Keratinocyte (primary cell): ENCODE results near the gene SDK2. TPM values are rescaled to one million over a fixed set of nuclear protein-coding genes. Genes with fewer than 3 reads are reported as not detected.

Experiments used
- DNase-seq: peaks from one replicate; pipeline ENCODE4 v3.0.0-alpha.2; 2011; ENCODE audit warnings: low read depth, missing footprints, low spot score
- FAIRE-seq: peaks from 2 replicates; lab custom pipeline; 2011; peaks lifted over from hg19 to GRCh38; lab: Jason Lieb, UNC
- H2AFZ ChIP-seq: 2 replicates; pipeline ENCODE4 v1.6.0; 2012; ENCODE audit warnings: low read length, control low read depth, inconsistent platforms; ENCODE audit not compliant: control insufficient read depth
- H3K27ac ChIP-seq: 2 replicates; pipeline ENCODE4 v1.5.1; 2011; ENCODE audit warnings: low read length; ENCODE audit not compliant: control insufficient read depth, insufficient read depth
- H3K27me3 ChIP-seq: 3 replicates; pipeline ENCODE4 v1.6.0; 2011; ENCODE audit warnings: low read length; ENCODE audit not compliant: control insufficient read depth, insufficient read depth; ENCODE audit errors: extremely low read depth
- H3K36me3 ChIP-seq, 2 experiments: 2 replicates in 1 of 2; 3 replicates in 1 of 2; pipeline ENCODE4 v1.5.1; 2011; ENCODE audit warnings: low read length in 2 of 2, mild to moderate bottlenecking in 1 of 2; ENCODE audit not compliant: control insufficient read depth in 2 of 2, insufficient read depth in 2 of 2; ENCODE audit errors: extremely low read depth in 1 of 2
- H3K4me1 ChIP-seq: 3 replicates; pipeline ENCODE4 v1.5.1; 2011; ENCODE audit warnings: low read length; ENCODE audit not compliant: control insufficient read depth, insufficient read depth; ENCODE audit errors: extremely low read depth
- H3K4me2 ChIP-seq: 3 replicates; pipeline ENCODE4 v1.6.0; 2011; ENCODE audit warnings: low read depth, low read length; ENCODE audit not compliant: control insufficient read depth, insufficient read depth; ENCODE audit errors: extremely low read depth
- H3K4me3 ChIP-seq, 3 experiments: fragments of 200-600 bp in 1 of 3; sonication (generic) in 1 of 3; 2 replicates in 2 of 3; 3 replicates in 1 of 3; pipeline ENCODE4 v1.5.1; 2011 to 2016; ENCODE audit warnings: low read length in 3 of 3, mild to moderate bottlenecking in 3 of 3, control low read depth in 2 of 3, inconsistent platforms in 1 of 3, low read depth in 1 of 3, mixed read lengths in 1 of 3, mixed run types in 1 of 3, moderate library complexity in 1 of 3; ENCODE audit not compliant: control insufficient read depth in 2 of 3, insufficient read depth in 2 of 3; ENCODE audit errors: extremely low read depth in 1 of 3
- H3K79me2 ChIP-seq: 2 replicates; pipeline ENCODE4 v1.6.0; 2012; ENCODE audit warnings: low read length; ENCODE audit not compliant: control insufficient read depth, insufficient read depth
- H3K9ac ChIP-seq: 3 replicates; pipeline ENCODE4 v1.6.0; 2011; ENCODE audit warnings: low read length; ENCODE audit not compliant: control insufficient read depth, insufficient read depth; ENCODE audit errors: extremely low read depth
- H3K9me1 ChIP-seq: 3 replicates; pipeline ENCODE4 v1.6.0; 2011; ENCODE audit warnings: low read length; ENCODE audit not compliant: control insufficient read depth, insufficient read depth; ENCODE audit errors: extremely low read depth
- H3K9me3 ChIP-seq: 2 replicates; pipeline ENCODE4 v1.5.1; 2012; ENCODE audit warnings: low read depth, low read length; ENCODE audit not compliant: control insufficient read depth
- H4K20me1 ChIP-seq: 3 replicates; pipeline ENCODE4 v1.6.0; 2011; ENCODE audit warnings: low read length; ENCODE audit not compliant: control insufficient read depth, insufficient read depth; ENCODE audit errors: extremely low read depth
- EZH2 ChIP-seq: IDR thresholded peaks from one replicate; pipeline ENCODE4 v1.6.1; 2012; ENCODE audit warnings: inconsistent platforms, mild to moderate bottlenecking, low read length, moderate library complexity
- dilution Hi-C: fragments of 300-500 bp; cut with MboI; formaldehyde crosslinking; loops from one replicate; pipeline ENCODE4 v1.7.0; 2020; ENCODE audit warnings: low sequenced_read_pairs; ENCODE audit not compliant: extremely low pct_ligation_motif_present
- polyA plus RNA-seq, 5 experiments: library from polyadenylated mRNA; depleted of rRNA in 3 of 5; stranded (reverse) in 3 of 5; stranded (forward) in 1 of 5; unstranded in 1 of 5; fragments of >200 nt; gene quantifications; 1 replicate in 1 of 5; 2 replicates in 3 of 5; 3 replicates in 1 of 5; pipeline versions ENCODE4 v1.2.1 to v1.2.3, GENCODE V29; 2011 to 2012; ENCODE audit warnings: missing spikeins in 2 of 5, low read depth in 1 of 5, low replicate concordance in 1 of 5
- TF ChIP-seq, protein P1 (sequence below), 3 experiments: IDR thresholded peaks in 1 of 3; conservative IDR thresholded peaks in 1 of 3; optimal IDR thresholded peaks in 1 of 3; 2 replicates in 2 of 3; 3 replicates in 1 of 3; pipeline versions ENCODE3 to v1.5.1; 2011; ENCODE audit warnings: low read length in 3 of 3, mild to moderate bottlenecking in 3 of 3, moderate library complexity in 2 of 3, control low read depth in 1 of 3, inconsistent platforms in 1 of 3; ENCODE audit not compliant: insufficient read depth in 2 of 3; ENCODE audit errors: extremely low read depth in 1 of 3

Gene SDK2
- polyA plus RNA-seq, 1 donor (not counting 4 experiments of a cell fraction or from before 2014, with no cell fraction given) = 1.8 TPM

DNA sequence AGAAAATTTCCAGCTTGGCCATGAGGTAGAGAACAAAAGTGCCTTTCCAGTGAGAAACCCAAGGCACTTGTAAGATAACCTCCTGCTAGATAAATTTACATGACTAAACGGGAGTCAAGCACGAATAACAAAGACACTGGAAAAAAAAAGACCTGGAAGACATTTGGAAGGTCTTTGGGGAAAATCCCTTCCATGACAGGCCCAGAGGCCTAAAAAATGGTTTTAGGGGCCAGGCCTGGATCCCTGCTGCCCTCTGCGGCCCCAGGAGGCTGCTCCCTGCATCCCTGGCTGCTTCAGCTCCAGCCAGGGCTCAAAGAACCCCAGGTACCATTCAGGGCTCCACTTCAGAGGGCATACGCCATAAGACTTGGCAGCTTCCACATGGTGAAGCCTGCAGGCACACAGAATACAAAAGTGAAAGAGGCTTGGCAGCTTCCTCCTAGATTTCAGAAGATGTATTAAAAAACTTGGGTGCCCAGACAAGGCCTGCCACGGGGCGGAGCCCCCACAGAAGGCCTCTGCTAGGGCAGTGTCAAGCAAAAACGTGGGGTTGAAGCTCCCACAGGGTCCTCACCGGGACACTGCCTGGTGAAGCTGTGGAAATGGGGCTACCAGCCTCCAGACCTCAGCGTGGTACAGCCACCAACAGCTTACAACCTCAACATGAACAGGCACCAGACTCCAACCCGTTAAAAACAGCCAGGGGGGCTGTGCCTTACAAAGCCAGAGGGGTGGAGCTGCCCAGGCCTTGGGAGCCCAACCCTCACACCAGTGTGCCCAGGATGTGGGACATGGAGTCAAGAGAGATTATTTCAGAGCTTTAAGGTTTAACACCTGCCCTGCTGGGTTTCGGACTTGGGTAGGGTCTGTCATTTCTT is 77.1 kb downstream of the SDK2 start:
- H2AFZ ChIP-seq = peak overlapping the region; percentile 26
- no peak for DNase-seq
- TF ChIP-seq, protein P1, sequence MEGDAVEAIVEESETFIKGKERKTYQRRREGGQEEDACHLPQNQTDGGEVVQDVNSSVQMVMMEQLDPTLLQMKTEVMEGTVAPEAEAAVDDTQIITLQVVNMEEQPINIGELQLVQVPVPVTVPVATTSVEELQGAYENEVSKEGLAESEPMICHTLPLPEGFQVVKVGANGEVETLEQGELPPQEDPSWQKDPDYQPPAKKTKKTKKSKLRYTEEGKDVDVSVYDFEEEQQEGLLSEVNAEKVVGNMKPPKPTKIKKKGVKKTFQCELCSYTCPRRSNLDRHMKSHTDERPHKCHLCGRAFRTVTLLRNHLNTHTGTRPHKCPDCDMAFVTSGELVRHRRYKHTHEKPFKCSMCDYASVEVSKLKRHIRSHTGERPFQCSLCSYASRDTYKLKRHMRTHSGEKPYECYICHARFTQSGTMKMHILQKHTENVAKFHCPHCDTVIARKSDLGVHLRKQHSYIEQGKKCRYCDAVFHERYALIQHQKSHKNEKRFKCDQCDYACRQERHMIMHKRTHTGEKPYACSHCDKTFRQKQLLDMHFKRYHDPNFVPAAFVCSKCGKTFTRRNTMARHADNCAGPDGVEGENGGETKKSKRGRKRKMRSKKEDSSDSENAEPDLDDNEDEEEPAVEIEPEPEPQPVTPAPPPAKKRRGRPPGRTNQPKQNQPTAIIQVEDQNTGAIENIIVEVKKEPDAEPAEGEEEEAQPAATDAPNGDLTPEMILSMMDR (optimal IDR thresholded peaks at IDR 0.05 in 1 of 3, IDR thresholded peaks at IDR 0.05 in 1 of 3, conservative IDR thresholded peaks at IDR 0.05 in 1 of 3; ENCODE audit: extremely low read depth in 1 of 3, insufficient read depth in 2 of 3, low read length in 3 of 3) = no peak
- TF ChIP-seq EZH2 = no peak
- no peak for FAIRE-seq
- H3K79me2 ChIP-seq = no peaks in the 10 kb centered on the region
- H3K4me2 ChIP-seq = peak overlapping the region; percentile 16
- H3K27me3 ChIP-seq = no peaks in the 10 kb centered on the region
- no peak overlapping the region for H3K27ac ChIP-seq
- dilution Hi-C loops = no loop called here
- no peaks in the 10 kb centered on the region for H3K36me3 ChIP-seq
- peak overlapping the region; percentile 22 for H3K9ac ChIP-seq
- no peaks in the 10 kb centered on the region for H3K9me3 ChIP-seq
- H4K20me1 ChIP-seq = no peaks in the 10 kb centered on the region
- H3K4me1 ChIP-seq = peaks cover 12% of the 10 kb centered on the region
- no peaks in the 10 kb centered on the region for H3K9me1 ChIP-seq
- no peak overlapping the region for H3K4me3 ChIP-seq

DNA sequence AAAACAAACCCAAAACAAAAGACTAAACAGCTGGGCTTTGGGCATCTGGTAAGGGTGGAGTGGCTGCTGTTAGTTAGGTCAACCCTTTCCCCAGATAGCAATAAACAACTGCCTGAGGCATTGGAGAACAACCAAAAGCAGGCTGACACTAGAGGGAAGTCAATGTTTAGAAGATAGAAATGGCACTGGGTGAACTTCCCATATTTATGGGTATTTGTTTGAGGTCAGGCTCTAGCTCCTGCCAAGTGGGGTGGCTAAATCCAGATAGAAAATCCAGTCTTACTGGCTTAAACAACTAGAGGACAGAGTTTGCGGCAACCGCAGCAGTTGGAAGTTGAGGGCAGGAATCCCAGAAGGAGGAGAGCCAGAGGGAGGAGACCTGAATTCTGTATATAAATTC is 79.4 kb downstream of the SDK2 start:
- no peak overlapping the region for H3K9ac ChIP-seq
- H3K36me3 ChIP-seq = no peaks in the 10 kb centered on the region
- H3K4me2 ChIP-seq = no peak overlapping the region
- no peak overlapping the region for H2AFZ ChIP-seq
- H3K79me2 ChIP-seq = peaks cover 3% of the 10 kb centered on the region
- H3K4me3 ChIP-seq = no peak overlapping the region
- TF ChIP-seq, protein P1 (optimal IDR thresholded peaks at IDR 0.05 in 1 of 3, IDR thresholded peaks at IDR 0.05 in 1 of 3, conservative IDR thresholded peaks at IDR 0.05 in 1 of 3; ENCODE audit: extremely low read depth in 1 of 3, insufficient read depth in 2 of 3, low read length in 3 of 3) = no peak
- no peak for TF ChIP-seq EZH2
- H3K4me1 ChIP-seq = peaks cover 22% of the 10 kb centered on the region
- DNase-seq = no peak
- no peak overlapping the region for H3K27ac ChIP-seq
- no peak for FAIRE-seq
- no peaks in the 10 kb centered on the region for H4K20me1 ChIP-seq
- H3K27me3 ChIP-seq = no peaks in the 10 kb centered on the region
- dilution Hi-C loops = no loop called here
- H3K9me3 ChIP-seq = no peaks in the 10 kb centered on the region
- H3K9me1 ChIP-seq = no peaks in the 10 kb centered on the region
